ENCODE data around the gene SESN3.
"Not testable (repeated sequence)": the region's sequence is repeated elsewhere in the genome, so short reads cannot be mapped to it uniquely, and the experiment has no call there.

The SESN3 gene, protein sequence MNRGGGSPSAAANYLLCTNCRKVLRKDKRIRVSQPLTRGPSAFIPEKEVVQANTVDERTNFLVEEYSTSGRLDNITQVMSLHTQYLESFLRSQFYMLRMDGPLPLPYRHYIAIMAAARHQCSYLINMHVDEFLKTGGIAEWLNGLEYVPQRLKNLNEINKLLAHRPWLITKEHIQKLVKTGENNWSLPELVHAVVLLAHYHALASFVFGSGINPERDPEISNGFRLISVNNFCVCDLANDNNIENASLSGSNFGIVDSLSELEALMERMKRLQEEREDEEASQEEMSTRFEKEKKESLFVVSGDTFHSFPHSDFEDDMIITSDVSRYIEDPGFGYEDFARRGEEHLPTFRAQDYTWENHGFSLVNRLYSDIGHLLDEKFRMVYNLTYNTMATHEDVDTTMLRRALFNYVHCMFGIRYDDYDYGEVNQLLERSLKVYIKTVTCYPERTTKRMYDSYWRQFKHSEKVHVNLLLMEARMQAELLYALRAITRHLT

DNA sequence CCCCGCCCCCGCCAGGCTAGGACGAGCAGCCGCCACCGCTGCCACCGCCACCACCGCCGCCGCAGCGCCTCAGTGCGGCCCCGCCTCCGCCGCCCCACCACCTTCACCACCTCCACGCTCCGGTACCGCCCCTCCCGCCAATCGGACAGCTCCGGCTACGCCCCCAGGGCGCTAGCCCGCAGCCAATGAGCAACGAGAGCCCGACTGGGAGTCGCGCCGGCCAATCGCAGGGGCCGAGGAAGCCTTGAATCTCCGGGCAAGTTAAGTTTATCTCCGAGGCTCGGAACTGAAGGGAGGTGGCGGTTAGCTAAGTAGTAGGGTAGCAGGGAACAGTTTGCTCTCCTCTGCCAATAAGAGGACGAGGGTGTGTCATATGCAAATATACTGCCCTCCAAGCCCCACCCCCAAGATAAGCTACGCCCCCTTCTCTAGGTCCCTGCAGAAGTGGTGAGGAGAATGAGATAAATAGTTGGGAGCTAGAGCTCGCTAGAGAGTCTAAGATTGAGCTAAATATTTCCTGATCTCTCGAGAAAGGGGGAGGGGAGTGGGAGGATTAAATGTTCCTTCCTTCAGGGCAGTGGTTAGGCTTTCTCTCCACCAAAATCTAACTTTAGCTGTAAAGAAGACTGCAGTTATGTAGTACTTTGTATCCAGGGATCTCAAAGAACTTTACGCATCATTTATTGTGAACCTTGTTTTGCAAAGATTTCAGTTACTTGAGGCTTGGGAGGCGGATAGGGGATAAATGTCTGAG, at the start of gene SESN3:
Gene SESN3, minus strand, starts transcription at position 76 of the 754 bp plus-strand sequence. CDS start 342 bp downstream, outside the sequence.
- TF ChIP-seq, protein P1, sequence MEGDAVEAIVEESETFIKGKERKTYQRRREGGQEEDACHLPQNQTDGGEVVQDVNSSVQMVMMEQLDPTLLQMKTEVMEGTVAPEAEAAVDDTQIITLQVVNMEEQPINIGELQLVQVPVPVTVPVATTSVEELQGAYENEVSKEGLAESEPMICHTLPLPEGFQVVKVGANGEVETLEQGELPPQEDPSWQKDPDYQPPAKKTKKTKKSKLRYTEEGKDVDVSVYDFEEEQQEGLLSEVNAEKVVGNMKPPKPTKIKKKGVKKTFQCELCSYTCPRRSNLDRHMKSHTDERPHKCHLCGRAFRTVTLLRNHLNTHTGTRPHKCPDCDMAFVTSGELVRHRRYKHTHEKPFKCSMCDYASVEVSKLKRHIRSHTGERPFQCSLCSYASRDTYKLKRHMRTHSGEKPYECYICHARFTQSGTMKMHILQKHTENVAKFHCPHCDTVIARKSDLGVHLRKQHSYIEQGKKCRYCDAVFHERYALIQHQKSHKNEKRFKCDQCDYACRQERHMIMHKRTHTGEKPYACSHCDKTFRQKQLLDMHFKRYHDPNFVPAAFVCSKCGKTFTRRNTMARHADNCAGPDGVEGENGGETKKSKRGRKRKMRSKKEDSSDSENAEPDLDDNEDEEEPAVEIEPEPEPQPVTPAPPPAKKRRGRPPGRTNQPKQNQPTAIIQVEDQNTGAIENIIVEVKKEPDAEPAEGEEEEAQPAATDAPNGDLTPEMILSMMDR (IDR thresholded peaks at IDR 0.05; ENCODE audit: low read depth, low read length) = no peak
- H3K4me3 ChIP-seq (ENCODE audit: low read depth, low read length) = peak within 1 kb of the TSS; percentile 38

DNA sequence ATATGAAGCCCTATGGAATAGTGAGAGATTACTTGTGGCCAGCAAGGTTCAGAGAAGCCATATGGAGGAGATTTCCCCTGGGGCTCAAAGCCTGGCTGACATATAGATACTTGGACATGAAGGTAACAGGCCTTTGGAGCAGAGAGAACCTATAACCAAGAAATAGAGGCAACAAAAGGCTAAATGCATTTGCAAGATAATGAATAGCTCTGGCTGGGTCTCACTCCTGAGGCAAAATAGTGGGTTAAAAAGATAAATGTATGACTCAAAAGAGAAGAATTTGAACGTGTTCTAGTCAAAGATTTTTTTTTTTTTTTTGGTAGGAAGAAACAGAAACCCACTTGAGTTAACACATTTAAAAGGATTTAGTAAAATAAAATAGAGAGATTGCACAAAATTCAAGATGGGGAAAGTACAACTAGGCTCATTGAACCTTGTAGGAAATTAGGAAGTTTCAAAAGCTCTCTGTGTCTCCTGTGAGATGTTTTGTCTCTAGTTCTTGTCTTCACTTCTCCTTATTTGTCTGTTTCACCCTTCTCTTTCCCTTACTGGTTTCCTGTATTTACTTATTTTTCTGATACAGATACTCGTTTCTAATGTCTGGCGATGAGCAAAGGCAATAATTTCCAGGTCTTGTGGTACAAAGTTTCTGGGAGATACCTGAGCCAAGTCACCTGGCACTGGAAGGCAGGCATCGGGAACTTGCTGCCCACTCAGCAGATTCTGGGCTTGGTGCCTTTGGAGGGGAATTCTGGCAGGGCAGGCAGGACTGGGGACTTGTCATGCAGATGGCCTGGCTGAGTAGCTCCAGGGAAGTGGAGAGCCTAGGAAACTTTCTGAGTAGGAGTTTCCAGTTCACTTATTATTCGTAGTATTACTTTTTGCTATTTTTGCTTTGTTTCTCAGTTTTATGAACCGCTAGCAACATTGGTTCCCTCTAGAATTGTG, 49.2 kb upstream of the SESN3 start:
- H3K4me3 ChIP-seq (ENCODE audit: low read depth, low read length) = no peak overlapping the region
- TF ChIP-seq, protein P1 (IDR thresholded peaks at IDR 0.05; ENCODE audit: low read depth, low read length) = no peak

DNA sequence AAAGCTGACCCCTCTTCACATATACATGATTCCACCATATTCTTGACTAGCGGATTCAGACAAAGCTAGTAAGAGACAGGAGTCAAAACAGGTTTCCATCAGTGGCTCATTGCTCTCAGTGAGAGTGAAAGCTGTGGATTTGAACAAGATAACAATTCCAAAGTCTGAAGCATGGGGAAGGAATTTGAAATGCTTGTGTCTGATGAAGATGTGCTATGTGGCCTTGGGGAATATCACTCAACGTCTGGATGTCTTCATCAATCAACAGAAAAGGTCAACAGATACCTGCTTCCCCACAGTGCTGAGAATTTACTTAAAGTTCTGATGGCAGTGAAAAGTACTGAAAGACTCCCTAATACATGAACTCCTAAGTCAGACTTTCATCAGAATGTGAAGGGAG, 46.9 kb upstream of the SESN3 start:
- TF ChIP-seq, protein P1 (IDR thresholded peaks at IDR 0.05; ENCODE audit: low read depth, low read length) = no peak
- no peak overlapping the region for H3K4me3 ChIP-seq (ENCODE audit: low read depth, low read length)

DNA sequence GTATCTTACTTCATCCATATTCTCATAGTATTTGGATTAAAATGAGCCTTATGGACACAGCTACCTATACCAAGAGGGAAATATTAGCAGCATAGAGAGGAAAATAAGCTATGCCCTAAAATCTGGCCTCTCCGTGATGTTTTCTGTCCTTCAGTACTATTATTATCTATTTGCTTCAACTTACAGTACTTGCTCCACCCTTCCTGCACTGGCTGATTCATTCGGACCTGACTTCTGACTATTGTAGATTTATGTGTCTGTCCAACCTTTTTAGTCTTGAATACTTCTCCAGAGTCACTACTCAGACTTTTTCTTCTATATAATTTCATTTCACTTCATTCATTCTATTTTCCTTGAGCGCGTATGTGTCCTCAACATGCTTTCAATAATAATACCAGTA, 45.1 kb upstream of the SESN3 start:
- no peak overlapping the region for H3K4me3 ChIP-seq (ENCODE audit: low read depth, low read length)
- TF ChIP-seq, protein P1 (IDR thresholded peaks at IDR 0.05; ENCODE audit: low read depth, low read length) = no peak

DNA sequence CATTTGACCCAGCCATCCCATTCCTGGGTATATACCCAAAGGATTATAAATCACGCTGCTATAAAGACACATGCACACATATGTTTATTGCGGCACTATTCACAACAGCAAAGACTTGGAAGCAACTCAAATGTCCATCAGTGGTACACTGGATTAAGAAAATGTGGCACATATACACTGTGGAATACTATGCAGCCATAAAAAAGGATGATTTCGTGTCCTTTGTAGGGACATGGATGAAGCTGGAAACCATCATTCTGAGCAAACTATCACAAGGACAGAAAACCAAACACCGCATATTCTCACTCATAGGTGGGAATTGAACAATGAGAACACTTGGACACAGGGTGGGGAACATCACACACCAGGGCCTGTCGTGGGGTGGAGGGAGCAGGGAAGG, 42.6 kb upstream of the SESN3 start:
- H3K4me3 ChIP-seq (ENCODE audit: low read depth, low read length) = not testable (repeated sequence)

DNA sequence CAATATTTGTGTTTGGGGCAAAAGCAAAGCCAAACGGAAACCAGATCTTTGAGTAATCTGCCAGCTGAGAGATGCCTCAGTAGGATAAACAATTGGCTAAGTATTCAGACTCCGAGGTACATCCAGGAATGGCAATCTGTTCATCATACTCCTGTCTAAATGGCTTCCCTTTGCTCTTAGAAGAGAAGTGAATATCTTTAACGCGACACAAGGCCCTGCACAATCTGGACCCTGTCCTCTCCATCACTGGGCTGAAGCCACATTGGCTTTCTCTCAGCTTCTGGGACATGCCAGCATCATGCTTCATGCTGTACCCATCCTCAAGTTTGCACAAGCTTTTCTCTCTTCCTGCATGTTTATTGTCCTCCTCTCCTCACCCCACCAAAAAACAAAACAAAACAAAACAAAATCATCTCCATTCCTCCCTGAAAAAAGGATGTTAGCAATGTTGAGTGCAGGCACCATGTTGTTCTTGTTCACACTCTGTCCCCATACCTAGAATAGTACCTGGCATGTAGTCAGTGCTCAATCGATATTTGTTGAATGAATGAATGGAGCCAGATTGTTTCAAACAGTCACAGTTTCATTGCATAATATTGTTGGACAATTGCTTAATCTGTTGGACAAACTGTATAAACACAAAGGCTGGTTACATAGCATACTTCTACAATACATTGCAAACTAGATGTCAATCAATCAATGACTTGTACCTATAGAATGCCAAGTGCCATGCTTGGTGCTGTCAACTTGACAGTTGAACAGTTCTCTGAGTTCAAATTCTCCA, 38.2 kb upstream of the SESN3 start:
- no peak overlapping the region for H3K4me3 ChIP-seq (ENCODE audit: low read depth, low read length)
- TF ChIP-seq, protein P1 (IDR thresholded peaks at IDR 0.05; ENCODE audit: low read depth, low read length) = no peak

Measured in WI38 (cell line).